Activated naive CD8-positive, alpha-beta T cell treated with anti-CD3 and anti-CD28 coated beads, Interleukin-2, amount 10 ng/mL, durations not matched to agents 7 days and 5 days (primary cell): ENCODE results near the gene OIT3. TPM values are rescaled to one million over a fixed set of nuclear protein-coding genes. Genes with fewer than 3 reads are reported as not detected.
"Not testable (repeated sequence)": the region's sequence is repeated elsewhere in the genome, so short reads cannot be mapped to it uniquely, and the experiment has no call there.

Experiments used
- ATAC-seq: fragments of 150-1000 bp; cut with Tn5 transposase; one replicate; pipeline ENCODE4 v1.10.0; 2021; ENCODE audit warnings: low read depth, moderate library complexity
- POLR2A ChIA-PET: fragments of 350-600 bp; sonication (Branson Sonifier 250); formaldehyde crosslinking; loops from one replicate; lab custom pipeline; 2021; ENCODE audit warnings: antibody characterized with exemption; lab: Charles Lee
- DNase-seq: peaks from one replicate; pipeline ENCODE4 v3.0.0; 2021
- H3K27ac Mint-ChIP-seq: one replicate; pipeline ENCODE4 v1.8.0; 2022; ENCODE audit warnings: mild to moderate bottlenecking, mixed read lengths
- H3K27me3 Mint-ChIP-seq: one replicate; pipeline ENCODE4 v1.8.0; 2022; ENCODE audit warnings: mild to moderate bottlenecking, moderate library complexity, mixed read lengths
- H3K36me3 Mint-ChIP-seq: one replicate; pipeline ENCODE4 v1.8.0; 2021; ENCODE audit warnings: mild to moderate bottlenecking, mixed read lengths
- H3K4me1 Mint-ChIP-seq: one replicate; pipeline ENCODE4 v1.8.0; 2021; ENCODE audit warnings: mixed read lengths
- H3K4me3 Mint-ChIP-seq: one replicate; pipeline ENCODE4 v1.8.0; 2022; ENCODE audit warnings: mild to moderate bottlenecking, moderate library complexity, mixed read lengths
- H3K9me3 Mint-ChIP-seq: one replicate; pipeline ENCODE4 v1.8.0; 2021; ENCODE audit warnings: mixed read lengths
- total RNA-seq, 2 experiments: library from RNA; stranded (reverse); gene quantifications; one replicate each; pipeline ENCODE4 v1.2.3, GENCODE V29; 2021

OIT3 gene
- total RNA-seq, 2 experiments from 2014 or later: not detected

DNA sequence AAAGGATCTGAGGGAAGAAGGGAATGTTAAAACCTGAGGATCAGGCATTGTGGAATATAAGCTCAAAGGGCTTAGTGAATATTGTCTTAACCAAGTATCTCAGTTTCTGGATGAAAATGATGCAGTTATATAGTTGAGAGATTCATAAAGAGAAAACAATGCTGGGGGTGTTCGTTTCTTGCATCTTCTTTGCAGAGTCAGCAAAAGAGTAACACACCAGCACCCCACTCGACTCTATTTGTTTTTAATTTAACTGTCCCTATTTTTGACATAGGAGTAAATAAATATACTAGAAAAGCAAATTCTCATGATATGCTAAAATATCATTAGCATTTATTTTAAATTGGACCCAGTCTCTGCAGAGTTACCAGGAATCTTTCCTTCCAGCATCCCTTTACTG lies 7.6 kb upstream of the OIT3 start:
- no peak for ATAC-seq
- H3K4me3 Mint-ChIP-seq: no peak overlapping the region
- H3K27ac Mint-ChIP-seq: no peak overlapping the region
- no peaks in the 10 kb centered on the region for H3K27me3 Mint-ChIP-seq
- H3K36me3 Mint-ChIP-seq: peaks cover 33% of the 10 kb centered on the region
- H3K9me3 Mint-ChIP-seq: peaks cover 7% of the 10 kb centered on the region
- POLR2A ChIA-PET: no interaction called here
- no peak for DNase-seq
- H3K4me1 Mint-ChIP-seq: peaks cover 11% of the 10 kb centered on the region

DNA sequence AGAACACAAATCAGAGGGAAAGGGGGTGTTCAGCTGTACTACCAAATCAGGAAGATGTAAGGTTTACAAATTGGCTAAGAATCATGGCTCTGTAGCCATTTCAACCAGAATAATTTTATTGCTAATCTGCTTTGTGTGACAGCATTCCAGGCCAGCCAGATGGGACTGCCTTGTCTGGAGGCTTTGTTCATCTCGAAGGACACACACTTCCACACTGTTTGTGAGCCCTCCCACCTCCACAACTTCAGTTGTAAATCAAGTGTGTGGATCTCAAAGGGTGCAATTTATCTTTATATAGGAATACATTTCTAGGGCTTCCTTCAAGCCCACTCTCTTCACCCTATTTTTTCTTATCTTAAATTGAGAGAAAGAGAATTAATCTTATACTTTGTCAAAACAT lies 6.9 kb upstream of the OIT3 start:
- DNase-seq (no peak), ATAC-seq (no peak)
- POLR2A ChIA-PET: no interaction called here
- peaks cover 5% of the 10 kb centered on the region for H3K9me3 Mint-ChIP-seq
- H3K27me3 Mint-ChIP-seq: no peaks in the 10 kb centered on the region
- H3K4me1 Mint-ChIP-seq: peaks cover 11% of the 10 kb centered on the region
- H3K27ac Mint-ChIP-seq: no peak overlapping the region
- no peak overlapping the region for H3K4me3 Mint-ChIP-seq
- H3K36me3 Mint-ChIP-seq: peaks cover 33% of the 10 kb centered on the region

DNA sequence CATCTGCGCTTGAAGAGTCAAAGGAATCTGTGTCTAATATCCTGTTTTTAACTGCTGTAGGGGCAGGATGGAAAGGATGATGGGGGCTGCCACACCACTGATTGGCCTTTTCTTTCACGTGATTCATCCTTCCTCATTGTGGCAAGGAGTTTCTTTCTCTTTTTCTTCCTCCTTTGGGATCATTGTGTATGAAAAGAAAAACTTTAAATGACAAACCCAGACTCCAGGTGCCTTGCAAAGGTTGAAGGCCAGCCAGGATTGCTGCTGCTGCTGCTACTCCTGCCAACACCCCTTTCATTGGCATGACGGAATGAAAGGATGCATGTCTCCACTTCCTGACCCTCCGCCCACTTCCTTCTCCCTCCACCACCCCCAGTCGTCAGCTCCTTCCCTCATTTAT lies 6.5 kb upstream of the OIT3 start:
- DNase-seq: no peak
- POLR2A ChIA-PET: no interaction called here
- no peaks in the 10 kb centered on the region for H3K27me3 Mint-ChIP-seq
- H3K4me3 Mint-ChIP-seq: peak overlapping the region; percentile 64
- H3K27ac Mint-ChIP-seq: peak overlapping the region; percentile 45
- peaks cover 3% of the 10 kb centered on the region for H3K9me3 Mint-ChIP-seq
- H3K4me1 Mint-ChIP-seq: peaks cover 11% of the 10 kb centered on the region
- no peak for ATAC-seq
- H3K36me3 Mint-ChIP-seq: peaks cover 33% of the 10 kb centered on the region

DNA sequence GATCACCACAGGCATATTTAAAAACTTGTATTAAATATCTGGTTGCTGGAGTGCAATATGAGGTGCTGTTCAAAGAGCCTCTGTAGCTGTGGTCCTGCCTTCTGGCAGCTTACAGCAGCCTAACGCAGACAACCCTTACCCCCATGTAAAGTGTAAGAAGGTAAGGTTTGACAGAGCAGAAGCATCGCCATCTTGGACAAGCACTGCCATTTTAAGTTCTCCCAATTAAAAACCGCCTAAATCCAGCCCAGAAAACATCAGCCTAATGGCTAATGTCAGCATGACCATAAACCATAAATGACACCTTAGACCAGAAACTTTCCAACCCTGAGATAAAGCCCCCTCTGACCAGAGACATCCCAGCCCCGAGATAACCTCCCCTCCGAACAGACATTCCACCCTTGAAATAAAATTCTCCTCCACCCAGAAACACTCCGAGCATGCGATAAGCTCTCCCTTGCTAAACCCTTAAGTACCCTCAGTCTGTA lies 5.3 kb upstream of the OIT3 start:
- Mint-ChIP-seq H3K4me1 (peaks cover 11% of the 10 kb centered on the region), H3K36me3 (peaks cover 27% of the 10 kb centered on the region), H3K9me3 (no peaks in the 10 kb centered on the region), H3K27ac (no peak overlapping the region), H3K27me3 (peaks cover 3% of the 10 kb centered on the region), H3K4me3 (no peak overlapping the region)
- POLR2A ChIA-PET: no interaction called here
- DNase-seq (no peak), ATAC-seq (no peak)

DNA sequence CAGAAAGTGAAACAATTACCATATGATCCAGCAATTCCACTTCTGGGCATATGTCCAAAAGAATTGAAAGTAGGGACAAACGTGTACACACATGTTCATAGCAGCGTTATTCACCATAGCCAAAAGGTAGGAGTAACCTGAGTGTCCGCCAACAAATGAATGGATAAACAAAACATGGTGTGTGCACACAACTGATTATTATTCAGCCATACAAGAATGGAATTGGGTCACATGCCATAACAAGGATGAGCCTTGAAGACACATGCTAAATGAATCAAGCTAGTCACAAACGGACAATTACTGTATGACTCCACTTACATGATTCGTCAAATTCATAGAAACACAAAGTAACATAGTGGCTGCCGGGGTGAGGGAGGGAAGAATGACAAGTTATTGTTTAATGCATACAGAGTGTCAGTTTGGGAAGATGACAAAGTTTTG lies 4.1 kb upstream of the OIT3 start:
- Mint-ChIP-seq H3K4me3 (no peak overlapping the region), H3K36me3 (peaks cover 27% of the 10 kb centered on the region), H3K9me3 (no peaks in the 10 kb centered on the region), H3K27me3 (peaks cover 7% of the 10 kb centered on the region), H3K4me1 (peaks cover 11% of the 10 kb centered on the region), H3K27ac (no peak overlapping the region)
- no peak for ATAC-seq
- POLR2A ChIA-PET: no interaction called here
- no peak for DNase-seq

DNA sequence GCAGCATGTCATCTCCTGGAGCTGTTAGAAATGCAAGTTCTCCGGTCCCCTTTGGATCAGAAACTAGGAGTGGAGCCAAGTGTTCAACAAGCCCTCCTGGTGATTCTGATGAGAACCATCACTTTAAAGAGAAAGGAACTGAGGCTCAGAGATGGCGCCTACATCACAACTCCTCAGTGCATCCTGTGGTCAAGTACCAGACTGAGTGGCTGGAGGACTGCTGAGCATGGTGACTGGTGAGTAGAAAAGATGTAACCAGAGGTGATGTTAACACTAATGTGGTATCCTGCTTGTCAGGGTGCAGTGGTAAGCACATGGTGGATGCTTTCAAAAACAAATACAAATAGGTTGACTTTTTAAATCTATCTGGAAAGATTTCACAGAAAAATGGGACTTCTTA lies 3.5 kb upstream of the OIT3 start:
- Mint-ChIP-seq H3K4me1 (peaks cover 11% of the 10 kb centered on the region), H3K27me3 (peaks cover 10% of the 10 kb centered on the region), H3K4me3 (no peak overlapping the region), H3K36me3 (peaks cover 24% of the 10 kb centered on the region), H3K9me3 (no peaks in the 10 kb centered on the region), H3K27ac (no peak overlapping the region)
- ATAC-seq (no peak), DNase-seq (no peak)
- POLR2A ChIA-PET: no interaction called here

DNA sequence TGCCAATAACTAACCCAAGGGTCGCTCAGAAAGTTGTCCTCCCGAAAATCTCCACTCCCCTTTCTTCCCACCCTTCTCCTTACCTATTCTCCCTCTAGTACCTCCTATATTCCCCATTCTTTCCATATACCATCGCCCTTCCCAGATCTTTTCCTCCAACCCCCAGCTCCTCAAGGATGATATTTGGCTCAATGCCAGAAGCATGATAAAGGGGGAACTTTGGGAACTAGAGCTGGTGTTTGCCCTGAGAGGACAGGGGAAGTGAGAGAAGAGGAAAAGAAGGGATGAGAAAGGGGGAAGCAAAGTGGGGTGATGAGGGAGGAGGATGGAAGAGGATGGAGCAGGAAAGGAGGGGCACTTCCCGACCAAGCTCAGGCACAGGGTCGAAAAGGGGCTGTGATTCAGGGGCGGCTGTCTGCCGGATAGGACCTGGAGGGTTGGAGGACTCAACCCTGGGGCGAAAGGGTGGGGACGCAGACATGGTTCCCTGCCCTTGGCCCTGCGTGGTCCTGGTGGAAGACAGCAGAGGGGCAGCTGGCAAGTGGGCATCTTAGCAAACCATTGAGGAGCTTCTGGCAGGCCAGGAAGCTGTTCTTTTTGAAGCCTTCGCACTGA lies 1.8 kb downstream of the OIT3 start:
- no peak for ATAC-seq
- POLR2A ChIA-PET: no interaction called here
- DNase-seq: no peak
- Mint-ChIP-seq H3K27ac (no peak overlapping the region), H3K4me1 (no peaks in the 10 kb centered on the region), H3K27me3 (peaks cover 12% of the 10 kb centered on the region), H3K36me3 (no peaks in the 10 kb centered on the region), H3K9me3 (no peaks in the 10 kb centered on the region), H3K4me3 (no peak overlapping the region)

DNA sequence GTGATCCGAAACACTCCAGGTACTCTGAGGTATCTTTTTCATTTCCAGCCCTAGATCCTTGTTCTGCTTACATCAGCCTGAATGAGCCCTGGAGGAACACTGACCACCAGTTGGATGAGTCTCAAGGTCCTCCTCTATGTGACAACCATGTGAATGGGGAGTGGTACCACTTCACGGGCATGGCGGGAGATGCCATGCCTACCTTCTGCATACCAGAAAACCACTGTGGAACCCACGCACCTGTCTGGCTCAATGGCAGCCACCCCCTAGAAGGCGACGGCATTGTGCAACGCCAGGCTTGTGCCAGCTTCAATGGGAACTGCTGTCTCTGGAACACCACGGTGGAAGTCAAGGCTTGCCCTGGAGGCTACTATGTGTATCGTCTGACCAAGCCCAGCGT lies 5.1 kb downstream of the OIT3 start:
- Mint-ChIP-seq H3K4me1 (no peaks in the 10 kb centered on the region), H3K27ac (no peak overlapping the region), H3K36me3 (no peaks in the 10 kb centered on the region), H3K27me3 (peaks cover 10% of the 10 kb centered on the region), H3K9me3 (no peaks in the 10 kb centered on the region), H3K4me3 (no peak overlapping the region)
- no peak for ATAC-seq
- POLR2A ChIA-PET: no interaction called here
- no peak for DNase-seq

DNA sequence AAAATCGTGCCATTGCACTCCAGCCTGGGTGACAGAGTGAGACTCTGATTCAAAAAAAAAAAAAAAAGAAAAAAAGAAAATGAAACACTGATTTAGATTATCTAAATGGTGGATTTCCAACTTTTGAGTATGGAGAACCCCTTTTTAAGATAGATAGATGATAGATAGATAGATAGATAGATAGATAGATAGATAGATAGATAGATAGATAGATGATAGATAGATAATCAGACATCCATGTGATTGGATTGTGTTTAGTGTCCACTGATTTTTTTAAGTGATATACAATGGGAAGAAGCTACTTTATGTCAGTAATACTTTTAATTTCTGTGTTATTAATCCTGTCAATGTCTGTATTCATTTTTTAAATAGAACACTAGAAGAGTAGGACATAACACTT lies 6.0 kb downstream of the OIT3 start:
- ATAC-seq (no peak), DNase-seq (no peak)
- Mint-ChIP-seq H3K4me3 (no peak overlapping the region), H3K36me3 (no peaks in the 10 kb centered on the region), H3K27ac (no peak overlapping the region), H3K9me3 (no peaks in the 10 kb centered on the region), H3K27me3 (peaks cover 6% of the 10 kb centered on the region), H3K4me1 (no peaks in the 10 kb centered on the region)
- POLR2A ChIA-PET: no interaction called here

DNA sequence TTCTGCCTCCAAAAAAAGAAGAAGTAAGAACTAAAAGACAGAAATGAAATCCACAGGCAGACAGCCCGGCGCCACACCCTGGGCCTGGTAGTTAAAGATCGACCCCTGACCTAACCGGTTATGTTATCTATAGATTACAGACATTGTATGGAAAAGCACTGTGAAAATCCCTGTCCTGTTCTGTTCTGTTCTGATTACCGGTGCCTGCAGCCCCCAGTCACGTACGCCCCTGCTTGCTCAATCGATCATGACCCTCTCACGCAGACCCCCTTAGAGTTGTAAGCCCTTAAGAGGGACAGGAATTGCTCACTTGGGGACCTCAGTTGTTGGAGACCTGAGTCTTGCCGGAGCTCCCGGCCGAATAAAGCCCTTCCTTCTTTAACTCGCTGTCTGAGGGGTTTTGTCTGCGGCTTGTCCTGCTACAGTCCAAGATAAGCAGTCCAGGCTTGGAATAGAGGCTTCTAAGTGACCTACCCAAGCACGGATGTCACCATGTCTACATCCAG lies 10.5 kb downstream of the OIT3 start:
- H3K9me3 Mint-ChIP-seq, ATAC-seq, POLR2A ChIA-PET, H3K27ac Mint-ChIP-seq, H3K36me3 Mint-ChIP-seq, DNase-seq, H3K4me1 Mint-ChIP-seq, H3K4me3 Mint-ChIP-seq, H3K27me3 Mint-ChIP-seq: not testable (repeated sequence)

DNA sequence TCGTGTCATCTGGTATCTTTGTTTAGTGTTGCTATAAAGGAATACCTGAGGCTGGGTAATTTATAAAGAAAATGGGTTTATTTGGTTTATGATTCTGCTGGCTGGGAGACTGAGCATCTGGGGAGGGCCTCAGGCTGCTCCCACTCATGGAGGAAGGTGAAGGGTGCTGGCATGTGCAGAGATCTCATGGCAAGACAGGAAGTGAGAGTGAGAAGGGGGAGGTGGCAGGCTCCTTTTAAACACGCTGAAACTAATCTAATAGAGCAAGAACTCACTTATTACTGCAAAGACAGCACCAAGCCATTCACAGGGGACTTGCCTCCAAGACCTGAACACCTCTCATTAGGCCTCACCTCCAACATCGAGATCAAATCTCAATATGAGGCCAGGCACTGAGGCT lies 11.3 kb downstream of the OIT3 start:
- no peak overlapping the region for H3K27ac Mint-ChIP-seq
- no peak for DNase-seq
- no peak overlapping the region for H3K4me3 Mint-ChIP-seq
- no peak for ATAC-seq
- H3K9me3 Mint-ChIP-seq: no peaks in the 10 kb centered on the region
- H3K4me1 Mint-ChIP-seq: no peaks in the 10 kb centered on the region
- H3K27me3 Mint-ChIP-seq: peaks cover 3% of the 10 kb centered on the region
- H3K36me3 Mint-ChIP-seq: no peaks in the 10 kb centered on the region
- POLR2A ChIA-PET: no interaction called here

DNA sequence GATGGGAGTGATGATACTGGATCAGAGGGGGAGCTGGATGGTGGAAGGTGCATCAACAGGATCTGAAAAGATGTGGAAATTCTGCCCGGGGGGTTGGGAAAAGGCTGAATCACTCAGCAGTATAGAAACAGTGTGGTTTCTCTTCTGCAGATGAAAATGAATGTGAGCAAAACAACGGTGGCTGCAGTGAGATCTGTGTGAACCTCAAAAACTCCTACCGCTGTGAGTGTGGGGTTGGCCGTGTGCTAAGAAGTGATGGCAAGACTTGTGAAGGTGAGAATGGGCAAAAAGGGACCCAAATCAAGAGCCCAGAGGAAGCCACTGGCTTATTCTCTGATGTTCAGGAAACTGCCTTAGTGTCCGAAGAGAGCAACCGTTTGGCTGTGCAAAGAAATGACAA lies 12.9 kb downstream of the OIT3 start:
- Mint-ChIP-seq H3K9me3 (no peaks in the 10 kb centered on the region), H3K27ac (no peak overlapping the region), H3K4me1 (no peaks in the 10 kb centered on the region), H3K36me3 (no peaks in the 10 kb centered on the region), H3K27me3 (peaks cover 3% of the 10 kb centered on the region), H3K4me3 (no peak overlapping the region)
- ATAC-seq: no peak
- no peak for DNase-seq
- POLR2A ChIA-PET: no interaction called here

DNA sequence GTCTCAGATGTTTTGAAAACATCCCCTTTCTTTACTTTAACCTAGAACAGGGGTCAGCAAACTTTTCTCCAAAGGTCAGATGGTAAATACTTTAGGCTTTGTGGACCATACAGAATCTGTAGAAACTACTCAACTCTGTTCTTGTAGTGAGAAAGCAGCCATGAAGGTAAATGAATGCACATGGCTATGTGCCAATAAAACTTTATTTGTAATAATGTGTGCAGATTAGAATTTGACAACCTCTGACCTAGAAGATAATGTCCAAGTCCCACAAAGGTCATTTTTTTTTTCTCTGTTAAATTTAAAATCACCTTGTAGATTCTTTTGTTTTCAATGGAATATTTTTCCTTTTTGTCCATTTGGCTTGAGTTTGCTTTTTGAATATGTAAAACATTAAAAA lies 17.2 kb downstream of the OIT3 start:
- DNase-seq (no peak), ATAC-seq (no peak)
- Mint-ChIP-seq H3K27me3 (no peaks in the 10 kb centered on the region), H3K36me3 (no peaks in the 10 kb centered on the region), H3K27ac (no peak overlapping the region), H3K9me3 (no peaks in the 10 kb centered on the region), H3K4me1 (no peaks in the 10 kb centered on the region), H3K4me3 (no peak overlapping the region)
- POLR2A ChIA-PET: no interaction called here

DNA sequence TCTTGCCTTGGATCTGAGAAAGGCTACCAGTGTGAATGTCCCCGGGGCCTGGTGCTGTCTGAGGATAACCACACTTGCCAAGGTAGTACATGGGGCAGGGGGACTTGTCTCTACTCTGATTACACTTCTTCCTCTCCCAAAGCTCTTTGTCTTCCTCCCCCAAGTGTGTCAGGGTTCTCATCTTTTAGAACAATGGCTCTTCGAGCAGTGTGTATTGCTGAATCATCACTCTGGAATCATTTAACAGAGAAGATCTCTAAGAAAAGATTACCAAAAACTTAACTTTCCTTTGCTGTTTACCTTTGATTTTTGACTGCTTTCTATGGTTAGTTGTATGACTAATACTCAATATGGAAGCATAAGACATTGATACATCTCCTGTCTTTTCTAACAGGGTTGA lies 18.2 kb downstream of the OIT3 start:
- Mint-ChIP-seq H3K36me3 (no peaks in the 10 kb centered on the region), H3K9me3 (no peaks in the 10 kb centered on the region), H3K27me3 (no peaks in the 10 kb centered on the region), H3K27ac (no peak overlapping the region), H3K4me1 (no peaks in the 10 kb centered on the region), H3K4me3 (no peak overlapping the region)
- POLR2A ChIA-PET: no interaction called here
- ATAC-seq: no peak
- DNase-seq: no peak
